HEK293 (cell line): ENCODE results near the gene CALHM2.

ENCODE experiments used
- CTCF ChIA-PET: fragments of 350-600 bp; formaldehyde crosslinking; extraction: SDS; loops from one replicate; lab custom pipeline; 2021; ENCODE audit warnings: antibody characterized with exemption; lab: Yijun Ruan, JAX
- POLR2A ChIA-PET: fragments of 300-600 bp; formaldehyde crosslinking; extraction: SDS; loops from one replicate; lab custom pipeline; 2020; ENCODE audit warnings: antibody characterized with exemption, inconsistent platforms; lab: Yijun Ruan, JAX
- H3K27ac ChIP-seq: fragments of 200-500 bp; sonication (Bioruptor generic); 2 replicates; pipeline ENCODE4 v1.5.1; 2014; ENCODE audit warnings: low read depth, low read length, control low read depth, inconsistent platforms; ENCODE audit errors: extremely low read depth
- H3K36me3 ChIP-seq, 2 experiments: fragments of 200-500 bp in 1 of 2; sonication (Bioruptor generic) in 1 of 2; 1 replicate in 1 of 2; 2 replicates in 1 of 2; pipeline ENCODE4 v1.5.1; 2014 to 2017; ENCODE audit warnings: inconsistent platforms in 2 of 2, low read length in 2 of 2; ENCODE audit not compliant: control insufficient read depth in 2 of 2, insufficient read depth in 1 of 2
- H3K4me1 ChIP-seq: fragments of 200-500 bp; sonication (Bioruptor generic); 2 replicates; pipeline ENCODE4 v1.5.1; 2014; ENCODE audit warnings: mild to moderate bottlenecking, low read length, inconsistent platforms; ENCODE audit not compliant: control insufficient read depth, insufficient read depth
- H3K4me3 ChIP-seq: 2 replicates; pipeline ENCODE4 v1.5.1; 2011; ENCODE audit warnings: low read depth, mild to moderate bottlenecking, control low read depth, low read length, moderate library complexity
- H3K9me3 ChIP-seq: fragments of 200-500 bp; sonication (Bioruptor generic); 2 replicates; pipeline ENCODE4 v1.5.1; 2014; ENCODE audit warnings: low read depth, low read length, inconsistent platforms; ENCODE audit not compliant: control insufficient read depth, insufficient read depth
- EGR2 ChIP-seq: fragments of 450-650 bp; formaldehyde crosslinking; IDR thresholded peaks from 2 replicates; pipeline ENCODE4 v1.5.1; 2016; ENCODE audit warnings: low read depth, missing biosample characterization, missing genetic modification characterization
- FEZF1 ChIP-seq: fragments of 450-650 bp; formaldehyde crosslinking; IDR thresholded peaks from 2 replicates; pipeline ENCODE4 v1.5.1; 2016; ENCODE audit warnings: missing biosample characterization, missing genetic modification characterization
- HIC1 ChIP-seq: fragments of 450-650 bp; formaldehyde crosslinking; IDR thresholded peaks from 2 replicates; pipeline ENCODE4 v1.5.1; 2016; ENCODE audit warnings: missing biosample characterization, missing genetic modification characterization
- HOXC10 ChIP-seq: sonication (generic); formaldehyde crosslinking; IDR thresholded peaks from 2 replicates; pipeline ENCODE4 v1.8.1; 2023; ENCODE audit warnings: mild to moderate bottlenecking, missing genetic modification reagents
- KLF17 ChIP-seq: fragments of 450-650 bp; formaldehyde crosslinking; IDR thresholded peaks from 2 replicates; pipeline ENCODE4 v1.5.1; 2016; ENCODE audit warnings: missing biosample characterization, missing genetic modification characterization
- PRDM1 ChIP-seq: fragments of 450-650 bp; formaldehyde crosslinking; IDR thresholded peaks from 2 replicates; pipeline ENCODE4; 2016; ENCODE audit warnings: missing biosample characterization, missing genetic modification characterization
- SCRT2 ChIP-seq: fragments of 450-650 bp; formaldehyde crosslinking; IDR thresholded peaks from 2 replicates; pipeline ENCODE4 v1.5.1; 2016; ENCODE audit warnings: missing biosample characterization, missing genetic modification characterization
- YY2 ChIP-seq: fragments of 450-650 bp; formaldehyde crosslinking; IDR thresholded peaks from 2 replicates; pipeline ENCODE4 v1.5.1; 2016; ENCODE audit warnings: missing biosample characterization, missing genetic modification characterization
- ZBTB17 ChIP-seq: fragments of 450-650 bp; formaldehyde crosslinking; IDR thresholded peaks from 2 replicates; pipeline ENCODE4 v1.5.1; 2016; ENCODE audit warnings: missing biosample characterization, missing genetic modification characterization
- ZBTB20 ChIP-seq: fragments of 450-650 bp; formaldehyde crosslinking; IDR thresholded peaks from 2 replicates; pipeline ENCODE4 v1.5.1; 2016; ENCODE audit warnings: missing biosample characterization, missing genetic modification characterization
- ZEB2 ChIP-seq: fragments of 450-650 bp; formaldehyde crosslinking; IDR thresholded peaks from 2 replicates; pipeline ENCODE4 v1.5.1; 2016; ENCODE audit warnings: missing biosample characterization, missing genetic modification characterization
- ZNF18 ChIP-seq: fragments of 450-650 bp; formaldehyde crosslinking; IDR thresholded peaks from 2 replicates; pipeline ENCODE4 v1.5.1; 2016; ENCODE audit warnings: missing biosample characterization, missing genetic modification characterization
- ZNF398 ChIP-seq: fragments of 450-650 bp; formaldehyde crosslinking; IDR thresholded peaks from 2 replicates; pipeline ENCODE4 v1.5.1; 2017; ENCODE audit warnings: missing biosample characterization, missing genetic modification characterization
- ZNF426 ChIP-seq: fragments of 450-650 bp; formaldehyde crosslinking; IDR thresholded peaks from 2 replicates; pipeline ENCODE4 v1.5.1; 2017; ENCODE audit warnings: missing biosample characterization, missing genetic modification characterization, mild to moderate bottlenecking, inconsistent platforms, moderate library complexity
- ZNF433 ChIP-seq: fragments of 450-650 bp; formaldehyde crosslinking; IDR thresholded peaks from 2 replicates; pipeline ENCODE4 v1.5.1; 2016; ENCODE audit warnings: missing biosample characterization, missing genetic modification characterization, low read depth
- ZNF473 ChIP-seq: fragments of 450-650 bp; formaldehyde crosslinking; IDR thresholded peaks from 2 replicates; pipeline ENCODE4 v1.5.1; 2017; ENCODE audit warnings: missing biosample characterization, missing genetic modification characterization
- ZNF692 ChIP-seq: fragments of 450-650 bp; formaldehyde crosslinking; IDR thresholded peaks from 2 replicates; pipeline ENCODE4 v1.5.1; 2016; ENCODE audit warnings: missing biosample characterization, missing genetic modification characterization
- ZNF747 ChIP-seq: fragments of 450-650 bp; formaldehyde crosslinking; IDR thresholded peaks from 2 replicates; pipeline ENCODE4 v1.5.1; 2016; ENCODE audit warnings: missing biosample characterization, missing genetic modification characterization
- ZSCAN4 ChIP-seq: fragments of 450-650 bp; formaldehyde crosslinking; IDR thresholded peaks from 2 replicates; pipeline ENCODE4 v1.5.1; 2017; ENCODE audit warnings: missing biosample characterization, missing genetic modification characterization

CALHM2 gene

GRCh38 chr10:103493362-103493915 is 41.3 kb upstream of the CALHM2 start, which contains the start of gene NEURL1 (continued):
- TF ChIP-seq ZNF398 (tag by site-specific recombination) = no peak
- TF ChIP-seq ZBTB17 (tag by site-specific recombination) = peak; percentile 71
- peak; percentile 35; the same call in 1 of the 2 replicates for TF ChIP-seq KLF17
- TF ChIP-seq EGR2 = peak; percentile 28; the same call in 1 of the 2 replicates
- TF ChIP-seq ZNF426 = no peak
- TF ChIP-seq ZNF433 (tag by site-specific recombination) = no peak
- TF ChIP-seq ZEB2 (tag by site-specific recombination) = peak; percentile 62

- Histone ChIP-seq H3K27ac (no peak overlapping the region), H3K36me3 (no peaks in the 10 kb centered on the region), H3K4me1 (no peaks in the 10 kb centered on the region), H3K9me3 (no peaks in the 10 kb centered on the region), H3K4me3 (no peak overlapping the region)
- ChIA-PET POLR2A (interaction anchor here (0.6 to 3.4 kb wide), 9 partner anchors 9 to 125 kb away, joined by 3 to 15 read pairs (median 4); partner anchors contain the start of genes ATP5MK, PDCD11 and TAF5), CTCF (interaction anchor here (0.6 to 6.1 kb wide), 13 partner anchors 9 to 100 kb away, joined by 3 to 41 read pairs (median 4); no protein-coding TSS in a partner anchor)
- no peak for TF ChIP-seq HOXC10 (CRISPR knock-in tag)
Measured at GRCh38 chr10:103492655-103493261, 40.6 kb upstream of the CALHM2 start.

GRCh38 chr10:103491729-103492364 is 39.7 kb upstream of the CALHM2 start:
- Histone ChIP-seq H3K27ac (no peak overlapping the region), H3K9me3 (no peaks in the 10 kb centered on the region), H3K4me1 (no peaks in the 10 kb centered on the region), H3K4me3 (no peak overlapping the region), H3K36me3 (no peaks in the 10 kb centered on the region)
- CTCF ChIA-PET = interaction anchor here (0.6 to 6.1 kb wide), 12 partner anchors 9 to 671 kb away, joined by 3 to 41 read pairs (median 4); no protein-coding TSS in a partner anchor
- POLR2A ChIA-PET = interaction anchor here (0.6 to 3.4 kb wide), 9 partner anchors 9 to 299 kb away, joined by 3 to 15 read pairs (median 4); partner anchors contain the start of genes ATP5MK, NT5C2, PDCD11 and TAF5
- TF ChIP-seq ZNF747 (tag by site-specific recombination) (no peak), FEZF1 (tag by site-specific recombination) (peak; percentile 23; the same call in 1 of the 2 replicates), EGR2 (no peak), PRDM1 (tag by site-specific recombination) (peak; percentile 68; the same call in 1 of the 2 replicates), ZNF473 (no peak), SCRT2 (tag by site-specific recombination) (peak; percentile 82), KLF17 (peak; percentile 75; the same call in 1 of the 2 replicates), YY2 (tag by site-specific recombination) (peak; percentile 65; the same call in 1 of the 2 replicates), ZSCAN4 (tag by site-specific recombination) (peak; percentile 67), ZBTB20 (peak; percentile 35; the same call in 1 of the 2 replicates), ZEB2 (tag by site-specific recombination) (peak; percentile 82; the same call in 1 of the 2 replicates), ZNF692 (tag by site-specific recombination) (peak; percentile 72; the same call in 1 of the 2 replicates), HIC1 (tag by site-specific recombination) (peak; percentile 87), ZNF18 (tag by site-specific recombination) (peak; percentile 64; the same call in 1 of the 2 replicates)
